Kidney (tissue), 14 donors: ENCODE measurements around the gene GBA2. TPM values are rescaled to one million over a fixed set of nuclear protein-coding genes. Genes with fewer than 3 reads are reported as not detected.

Experiments used
- DNase-seq, 5 donors: peaks; one replicate each; pipeline ENCODE4 v3.0.0-alpha.2; 2013 to 2020
- FAIRE-seq: peaks from 2 replicates; lab custom pipeline; 2012; peaks lifted over from hg19 to GRCh38; lab: Jason Lieb, UNC
- H3K27ac ChIP-seq, 2 donors: one replicate each; pipeline ENCODE4 v1.7.0; 2013; ENCODE audit warnings: low read depth in 2 of 2, low read length in 2 of 2, inconsistent platforms in 1 of 2
- H3K27me3 ChIP-seq: one replicate; pipeline ENCODE4 v1.7.1; 2013; ENCODE audit warnings: low read length, inconsistent platforms; ENCODE audit not compliant: control insufficient read depth, insufficient read depth
- H3K36me3 ChIP-seq, 3 donors: one replicate each; pipeline versions ENCODE4 v1.7.0 to v1.7.1; 2013; ENCODE audit warnings: low read length in 3 of 3, control low read depth in 1 of 3, inconsistent platforms in 1 of 3; ENCODE audit not compliant: insufficient read depth in 3 of 3, control insufficient read depth in 2 of 3
- H3K4me1 ChIP-seq, 3 donors: one replicate each; pipeline versions ENCODE4 v1.7.0 to v1.7.1; 2013; ENCODE audit warnings: low read length in 3 of 3, inconsistent platforms in 1 of 3, low read depth in 1 of 3; ENCODE audit not compliant: control insufficient read depth in 2 of 3, insufficient read depth in 2 of 3
- H3K4me3 ChIP-seq, 3 donors: one replicate each; pipeline versions ENCODE4 v1.7.0 to v1.8.1; 2013; ENCODE audit warnings: low read length in 3 of 3, control low read depth in 1 of 3, inconsistent platforms in 1 of 3
- H3K9ac ChIP-seq, 3 donors: one replicate each; pipeline versions ENCODE4 v1.7.0 to v1.7.1; 2013; ENCODE audit warnings: low read length in 3 of 3, control low read depth in 1 of 3, inconsistent platforms in 1 of 3
- H3K9me3 ChIP-seq, 3 donors: one replicate each; pipeline versions ENCODE4 v1.7.0 to v1.7.1; 2013; ENCODE audit warnings: low read length in 3 of 3, control low read depth in 1 of 3, inconsistent platforms in 1 of 3; ENCODE audit not compliant: control insufficient read depth in 2 of 3, insufficient read depth in 1 of 3
- intact Hi-C: fragments of 100-400 bp; cut with DNase I; formaldehyde crosslinking; loops from one replicate; pipeline ENCODE4 v1.11.1; 2022
- polyA plus RNA-seq: library from polyadenylated mRNA; stranded (reverse); fragments of 350-450 nt; fragmentation: Illumina TruSeq; extraction: RNeasy Lipid Tissue Mini Kit (QIAGEN cat#74804); gene quantifications from one replicate; pipeline ENCODE4 v1.2.3, GENCODE V29; 2014; ENCODE audit warnings: low read depth, low replicate concordance; ENCODE audit not compliant: insufficient read depth
- total RNA-seq: library from RNA; stranded (reverse); fragmentation: NEBNext Ultra II Directional; extraction: Animal tissue kit (Norgen Biotek cat#: 25700); gene quantifications from one replicate; pipeline ENCODE4 v1.2.1, GENCODE V29; 2021
- TF ChIP-seq, protein P1 (sequence below): IDR thresholded peaks from 3 replicates; pipeline ENCODE4 v1.5.1; 2012; ENCODE audit warnings: mild to moderate bottlenecking, moderate library complexity, borderline replicate concordance; ENCODE audit not compliant: insufficient read depth; ENCODE audit errors: extremely low read depth
- donor health status: control.
- donor health status: control.
- donor health status: control.
- donor health status: control.
- donor health status: control.
- donor health status: DM: yes; HTN: yes; CAD: no.
- donor health status: Normal renal cell carcinoma (clear cell type).

The GBA2 gene
- total and polyA plus RNA-seq, 2 donors from 2014 or later: 83.2 to 93.2 TPM

DNA sequence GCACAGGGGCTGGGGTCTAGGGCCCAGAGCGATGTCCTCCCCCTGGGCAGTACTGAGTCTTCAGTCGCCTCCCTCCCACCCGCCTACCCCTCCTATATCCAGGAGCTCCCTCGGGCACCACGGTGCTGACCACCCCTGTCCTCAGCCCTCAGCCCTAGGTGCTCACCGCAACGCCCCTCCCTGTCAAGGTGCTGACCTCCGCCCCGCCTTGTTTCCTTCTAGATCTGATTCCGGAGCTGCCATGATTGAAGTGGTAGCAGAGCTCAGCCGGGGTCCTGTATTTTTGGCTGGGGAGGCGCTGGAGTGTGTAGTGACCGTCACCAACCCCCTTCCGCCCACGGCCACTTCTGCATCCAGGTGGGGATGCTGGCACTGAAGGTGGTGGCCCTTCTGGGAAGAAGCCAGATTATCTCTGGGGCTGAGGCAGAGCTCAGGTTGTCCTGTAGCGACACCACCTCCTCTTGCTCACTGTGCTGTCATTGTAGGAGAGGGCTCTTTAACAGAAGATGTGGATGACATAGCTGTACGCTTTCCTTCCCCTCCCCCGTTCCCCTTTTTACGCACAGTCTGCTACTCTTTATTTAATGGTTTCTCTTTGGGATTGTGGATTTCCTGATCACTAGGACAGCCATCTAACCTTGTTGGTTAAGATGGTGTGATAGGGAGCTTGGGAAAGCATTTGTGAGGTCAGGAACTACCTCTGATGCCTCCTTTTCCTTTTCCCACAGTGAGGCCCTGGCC lies 657 bp upstream of the GBA2 start:
- peak overlapping the region; percentile 69 to 94 (median 83) for H3K9ac ChIP-seq
- peak in 4 of 5 donors; percentile 35 to 88 (median 64) for DNase-seq
- H3K4me1 ChIP-seq: peaks cover 0 to 24% (median 8%) of the 10 kb centered on the region in 3 donors
- no peaks in the 10 kb centered on the region for H3K27me3 ChIP-seq
- peak overlapping the region; percentile 90 to 95 for H3K27ac ChIP-seq
- no peak for FAIRE-seq
- TF ChIP-seq, protein P1, sequence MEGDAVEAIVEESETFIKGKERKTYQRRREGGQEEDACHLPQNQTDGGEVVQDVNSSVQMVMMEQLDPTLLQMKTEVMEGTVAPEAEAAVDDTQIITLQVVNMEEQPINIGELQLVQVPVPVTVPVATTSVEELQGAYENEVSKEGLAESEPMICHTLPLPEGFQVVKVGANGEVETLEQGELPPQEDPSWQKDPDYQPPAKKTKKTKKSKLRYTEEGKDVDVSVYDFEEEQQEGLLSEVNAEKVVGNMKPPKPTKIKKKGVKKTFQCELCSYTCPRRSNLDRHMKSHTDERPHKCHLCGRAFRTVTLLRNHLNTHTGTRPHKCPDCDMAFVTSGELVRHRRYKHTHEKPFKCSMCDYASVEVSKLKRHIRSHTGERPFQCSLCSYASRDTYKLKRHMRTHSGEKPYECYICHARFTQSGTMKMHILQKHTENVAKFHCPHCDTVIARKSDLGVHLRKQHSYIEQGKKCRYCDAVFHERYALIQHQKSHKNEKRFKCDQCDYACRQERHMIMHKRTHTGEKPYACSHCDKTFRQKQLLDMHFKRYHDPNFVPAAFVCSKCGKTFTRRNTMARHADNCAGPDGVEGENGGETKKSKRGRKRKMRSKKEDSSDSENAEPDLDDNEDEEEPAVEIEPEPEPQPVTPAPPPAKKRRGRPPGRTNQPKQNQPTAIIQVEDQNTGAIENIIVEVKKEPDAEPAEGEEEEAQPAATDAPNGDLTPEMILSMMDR: no peak
- no peaks in the 10 kb centered on the region for H3K9me3 ChIP-seq
- intact Hi-C loops: no loop called here
- peaks cover 11 to 38% (median 32%) of the 10 kb centered on the region in 3 donors for H3K36me3 ChIP-seq
- H3K4me3 ChIP-seq: peak overlapping the region; percentile 77 to 91 (median 82)

DNA sequence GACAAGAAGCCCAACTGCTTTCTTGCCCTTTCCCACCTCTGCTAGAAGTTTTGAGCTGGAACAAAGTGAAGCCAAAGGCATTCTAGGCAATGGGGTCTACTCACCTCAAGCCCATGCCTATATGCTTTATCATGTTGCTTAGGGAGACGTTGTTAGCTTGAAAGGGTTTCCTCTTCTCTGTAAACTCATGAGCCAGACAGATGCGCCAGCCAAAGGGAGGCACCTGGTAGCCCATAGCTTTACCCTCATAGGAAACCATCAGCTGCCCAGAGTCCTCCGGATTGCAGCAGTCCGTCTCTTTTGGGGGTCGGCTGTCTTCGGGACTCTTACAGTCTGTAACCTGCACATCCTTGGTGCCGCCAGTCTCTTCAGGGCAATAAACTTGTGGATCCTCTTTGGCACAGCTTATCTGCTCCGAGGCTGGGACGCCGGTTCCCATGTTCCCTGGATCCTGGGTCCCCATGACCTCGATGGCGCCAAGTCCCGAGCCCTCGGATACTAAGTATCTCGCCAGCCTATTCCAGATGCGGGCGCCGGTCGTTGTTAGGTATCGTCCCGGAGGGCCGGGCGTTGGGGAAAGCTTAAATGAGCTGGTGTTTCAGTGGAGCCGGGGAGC lies 678 bp downstream of the GBA2 start:
- intact Hi-C loops: no loop called here
- FAIRE-seq (no peak), DNase-seq (no peak)
- Histone ChIP-seq H3K27ac (peak overlapping the region; percentile 90 to 95), H3K9ac (peak overlapping the region; percentile 84 to 96 (median 91)), H3K27me3 (no peaks in the 10 kb centered on the region), H3K9me3 (no peaks in the 10 kb centered on the region), H3K36me3 (peaks cover 14 to 42% (median 36%) of the 10 kb centered on the region in 3 donors), H3K4me3 (peak overlapping the region; percentile 81 to 91 (median 84)), H3K4me1 (peaks cover 0 to 26% (median 11%) of the 10 kb centered on the region in 3 donors)
- TF ChIP-seq, protein P1: no peak

DNA sequence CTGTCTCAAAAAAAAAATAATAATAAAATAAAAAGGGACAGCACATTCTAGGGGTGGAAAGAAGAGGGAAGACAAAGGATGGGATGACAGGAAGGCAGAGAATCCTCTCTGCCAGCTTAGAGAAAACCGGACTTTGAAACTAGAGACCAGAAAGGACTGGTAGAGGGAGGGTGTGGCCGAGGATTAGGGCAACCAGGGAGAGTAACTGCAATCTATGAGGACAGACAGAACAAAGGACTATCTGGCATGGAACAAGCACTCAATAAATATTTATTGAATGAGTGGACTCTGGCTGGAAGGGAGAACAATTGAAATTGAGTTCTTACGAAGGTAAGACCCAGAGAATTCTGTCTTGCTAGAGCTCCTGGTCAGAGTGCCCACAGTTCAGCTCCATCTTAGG lies 2.4 kb downstream of the GBA2 start:
- TF ChIP-seq, protein P1: no peak
- Histone ChIP-seq H3K4me3 (peak overlapping the region; percentile 43 to 91 (median 81)), H3K4me1 (peaks cover 0 to 26% (median 11%) of the 10 kb centered on the region in 3 donors), H3K27me3 (no peaks in the 10 kb centered on the region), H3K36me3 (peaks cover 11 to 43% (median 34%) of the 10 kb centered on the region in 3 donors), H3K27ac (no peak overlapping the region), H3K9me3 (no peaks in the 10 kb centered on the region), H3K9ac (peak overlapping the region in 2 of 3 donors; percentile 12 to 96)
- DNase-seq: no peak
- intact Hi-C loops: no loop called here
- no peak for FAIRE-seq
